Muscle layer of colon (tissue), 2 donors: Measurements from ENCODE around the gene TBCK.
A peak's percentile ranks its signal among the peaks of the same experiment; 100 is the strongest.

Experiments used
- H3K27ac ChIP-seq: one replicate; pipeline ENCODE4 v1.7.0; 2013; ENCODE audit warnings: low read depth, mild to moderate bottlenecking, low read length, moderate library complexity
- H3K27me3 ChIP-seq, 2 donors: one replicate each; pipeline ENCODE4 v1.7.0; 2013; ENCODE audit warnings: low read length in 2 of 2, mild to moderate bottlenecking in 2 of 2; ENCODE audit not compliant: insufficient read depth in 2 of 2, control insufficient read depth in 1 of 2
- H3K36me3 ChIP-seq: one replicate; pipeline ENCODE4 v1.7.0; 2013; ENCODE audit warnings: mild to moderate bottlenecking, low read length; ENCODE audit not compliant: insufficient read depth
- H3K4me1 ChIP-seq: one replicate; pipeline ENCODE4 v1.7.0; 2013; ENCODE audit warnings: mild to moderate bottlenecking, low read length; ENCODE audit not compliant: insufficient read depth
- H3K4me3 ChIP-seq, 2 donors: one replicate each; pipeline ENCODE4 v1.7.0; 2013; ENCODE audit warnings: low read length in 2 of 2, low read depth in 1 of 2, mild to moderate bottlenecking in 1 of 2, moderate library complexity in 1 of 2
- H3K9ac ChIP-seq: one replicate; pipeline ENCODE4 v1.7.0; 2013; ENCODE audit warnings: low read length
- H3K9me3 ChIP-seq: one replicate; pipeline ENCODE4 v1.7.0; 2013; ENCODE audit warnings: mild to moderate bottlenecking, low read length
- donor health status: abdominal sarcoma.
- donor health status: Adenocarcinoma of cecum.

TBCK gene

GRCh38 chr4:106315968-106316772 is at the start of gene TBCK, which contains the start of gene AIMP1:
Gene TBCK, minus strand, starts transcription at chr4:106316209. Its CDS starts 7,249 bp downstream, at chr4:106308960.
Gene AIMP1, plus strand, starts transcription at chr4:106316550. Its CDS starts 8,460 bp downstream, at chr4:106325010.
- Histone ChIP-seq H3K27me3 (no peaks in the 10 kb centered on the region), H3K36me3 (no peaks in the 10 kb centered on the region), H3K9ac (peak within 1 kb of the TSS; percentile 97), H3K27ac (peak within 1 kb of the TSS; percentile 85), H3K9me3 (no peaks in the 10 kb centered on the region), H3K4me3 (peak within 1 kb of the TSS; percentile 61 to 94), H3K4me1 (peaks cover 27% of the 10 kb centered on the region)

- Histone ChIP-seq H3K27ac (no peak overlapping the region), H3K4me1 (no peaks in the 10 kb centered on the region)
Observed at GRCh38 chr4:106365613-106366012, 49.6 kb upstream of the TBCK start.

DNA sequence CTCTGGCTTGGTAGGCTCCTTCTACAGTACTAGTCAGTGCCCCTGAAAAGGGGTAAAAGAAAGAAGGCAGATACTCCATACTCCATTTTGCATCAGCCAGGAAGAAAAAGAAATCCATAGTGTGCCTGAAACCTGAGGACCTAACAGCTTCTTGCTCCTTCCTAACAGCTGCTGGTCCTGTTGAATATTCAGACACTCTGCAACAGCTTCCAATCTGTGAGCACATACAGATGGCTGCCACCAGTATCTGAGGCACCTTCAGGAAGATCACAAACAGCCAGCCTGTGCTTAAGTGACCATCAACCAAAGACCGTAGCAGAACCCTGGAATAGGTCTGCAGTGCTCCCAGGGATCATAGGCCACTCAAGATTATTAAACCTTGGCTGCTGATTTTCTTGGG is 48.3 kb upstream of the TBCK start:
- no peak overlapping the region for H3K27ac ChIP-seq
- no peaks in the 10 kb centered on the region for H3K27me3 ChIP-seq
- H3K4me3 ChIP-seq: no peak overlapping the region
- no peak overlapping the region for H3K9ac ChIP-seq
- H3K9me3 ChIP-seq: no peaks in the 10 kb centered on the region
- H3K36me3 ChIP-seq: no peaks in the 10 kb centered on the region
- H3K4me1 ChIP-seq: no peaks in the 10 kb centered on the region

More at GRCh38 chr4:106365613-106366012, 49.6 kb upstream of the TBCK start:
- no peak overlapping the region for H3K9ac ChIP-seq
- H3K4me3 ChIP-seq: no peak overlapping the region
- H3K9me3 ChIP-seq: no peaks in the 10 kb centered on the region
- H3K36me3 ChIP-seq: no peaks in the 10 kb centered on the region
- H3K27me3 ChIP-seq: no peaks in the 10 kb centered on the region

DNA sequence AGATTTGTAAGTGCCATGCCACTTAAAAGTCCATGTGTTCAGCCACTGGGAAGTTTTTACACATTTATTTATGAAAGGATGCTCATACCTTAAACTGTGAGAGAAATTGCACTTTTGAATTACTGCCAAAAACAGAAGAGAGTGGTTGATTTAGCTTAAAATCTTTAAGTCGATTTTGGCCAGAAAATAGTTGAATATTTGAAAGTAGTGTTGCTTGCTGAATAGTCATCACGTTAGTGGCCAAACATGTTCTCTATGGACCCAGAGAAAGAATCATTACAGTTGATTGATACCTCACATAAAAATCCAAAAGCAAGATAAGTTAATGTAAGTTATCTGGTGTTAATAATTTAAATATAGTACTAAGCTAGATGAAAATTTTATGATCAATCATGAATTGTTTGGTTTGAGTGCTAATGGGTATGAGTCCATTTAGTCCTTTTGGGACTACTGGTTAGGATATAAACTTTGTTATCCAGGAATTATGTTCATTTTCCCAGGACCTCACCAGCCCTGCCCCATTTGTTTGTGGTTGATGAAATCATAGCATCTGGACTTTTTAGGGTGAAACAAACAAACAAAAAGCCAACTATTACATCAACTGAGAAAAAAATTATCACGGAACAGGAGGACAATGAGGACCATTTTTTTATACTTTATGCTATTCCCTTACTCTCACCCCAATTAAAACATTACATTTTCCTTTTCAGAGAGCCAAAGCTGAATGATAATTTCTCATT is 46.2 kb upstream of the TBCK start:
- Histone ChIP-seq H3K9me3 (no peaks in the 10 kb centered on the region), H3K27ac (no peak overlapping the region), H3K4me1 (no peaks in the 10 kb centered on the region), H3K9ac (no peak overlapping the region), H3K27me3 (no peaks in the 10 kb centered on the region), H3K4me3 (no peak overlapping the region), H3K36me3 (no peaks in the 10 kb centered on the region)

- H3K36me3 ChIP-seq: no peaks in the 10 kb centered on the region
- no peaks in the 10 kb centered on the region for H3K27me3 ChIP-seq
- no peak overlapping the region for H3K9ac ChIP-seq
- no peak overlapping the region for H3K4me3 ChIP-seq
- no peak overlapping the region for H3K27ac ChIP-seq
- no peaks in the 10 kb centered on the region for H3K4me1 ChIP-seq
- H3K9me3 ChIP-seq: no peaks in the 10 kb centered on the region
Observed at GRCh38 chr4:106358899-106359298, 42.9 kb upstream of the TBCK start.

GRCh38 chr4:106355193-106355592 is 39.2 kb upstream of the TBCK start:
- Histone ChIP-seq H3K9me3 (no peaks in the 10 kb centered on the region), H3K9ac (no peak overlapping the region), H3K4me1 (no peaks in the 10 kb centered on the region), H3K27ac (no peak overlapping the region), H3K27me3 (no peaks in the 10 kb centered on the region), H3K4me3 (no peak overlapping the region), H3K36me3 (peaks cover 8% of the 10 kb centered on the region)

GRCh38 chr4:106353786-106354185 is 37.8 kb upstream of the TBCK start:
- H3K36me3 ChIP-seq: peaks cover 8% of the 10 kb centered on the region
- H3K27ac ChIP-seq: no peak overlapping the region
- H3K9me3 ChIP-seq: no peaks in the 10 kb centered on the region
- no peaks in the 10 kb centered on the region for H3K27me3 ChIP-seq
- no peak overlapping the region for H3K9ac ChIP-seq
- H3K4me1 ChIP-seq: no peaks in the 10 kb centered on the region
- no peak overlapping the region for H3K4me3 ChIP-seq

DNA sequence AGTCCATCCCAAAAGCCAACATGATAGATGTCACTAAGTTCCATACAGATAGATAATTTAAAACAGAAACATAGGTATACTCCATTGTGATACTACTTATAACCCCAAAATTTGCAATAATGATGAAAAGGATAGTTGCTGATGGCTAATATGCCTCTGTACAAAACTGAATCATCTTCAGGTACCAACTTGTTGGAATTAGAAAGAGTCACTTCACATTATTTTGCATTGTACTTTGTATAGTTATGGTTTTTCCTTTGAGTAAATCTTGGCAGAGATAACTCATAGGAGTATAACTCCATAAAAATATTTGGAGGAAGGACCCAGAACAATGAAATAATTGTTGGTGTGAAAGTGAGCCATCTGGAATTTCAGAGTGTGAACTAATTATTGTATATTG is 35.0 kb upstream of the TBCK start:
- Histone ChIP-seq H3K36me3 (peaks cover 17% of the 10 kb centered on the region), H3K27ac (no peak overlapping the region), H3K9ac (no peak overlapping the region), H3K4me3 (no peak overlapping the region), H3K27me3 (no peaks in the 10 kb centered on the region), H3K4me1 (no peaks in the 10 kb centered on the region), H3K9me3 (no peaks in the 10 kb centered on the region)

- Histone ChIP-seq H3K27me3 (no peaks in the 10 kb centered on the region), H3K4me3 (no peak overlapping the region), H3K9me3 (no peaks in the 10 kb centered on the region), H3K36me3 (peaks cover 17% of the 10 kb centered on the region), H3K9ac (no peak overlapping the region), H3K27ac (no peak overlapping the region), H3K4me1 (peaks cover 6% of the 10 kb centered on the region)
Observed at GRCh38 chr4:106347167-106347566, 31.2 kb upstream of the TBCK start.

DNA sequence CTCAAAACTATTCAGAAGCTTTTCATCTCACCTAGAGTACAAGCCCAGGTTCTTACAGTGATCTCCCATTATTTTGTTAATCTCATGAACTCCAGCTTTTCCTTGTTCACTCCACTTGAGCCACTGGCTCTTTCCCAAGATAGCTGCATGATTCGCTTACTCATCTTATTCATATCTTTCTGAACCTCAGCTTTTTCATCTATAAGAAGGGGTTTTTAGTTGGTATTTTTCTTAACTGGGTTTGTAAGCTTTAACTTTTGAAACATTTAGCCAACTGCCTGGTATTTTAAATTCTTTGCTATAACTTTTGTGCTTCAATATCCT is 28.6 kb upstream of the TBCK start:
- H3K36me3 ChIP-seq: peaks cover 9% of the 10 kb centered on the region
- no peak overlapping the region for H3K27ac ChIP-seq

GRCh38 chr4:106343865-106344646 is 28.0 kb upstream of the TBCK start:
- H3K4me3 ChIP-seq: no peak overlapping the region
- peaks cover 9% of the 10 kb centered on the region for H3K36me3 ChIP-seq
- no peak overlapping the region for H3K27ac ChIP-seq
- no peaks in the 10 kb centered on the region for H3K27me3 ChIP-seq
- peaks cover 6% of the 10 kb centered on the region for H3K4me1 ChIP-seq
- no peaks in the 10 kb centered on the region for H3K9me3 ChIP-seq
- no peak overlapping the region for H3K9ac ChIP-seq

More for the DNA sequence above, 28.6 kb upstream of the TBCK start:
- no peaks in the 10 kb centered on the region for H3K9me3 ChIP-seq
- no peak overlapping the region for H3K4me3 ChIP-seq
- H3K9ac ChIP-seq: no peak overlapping the region
- no peaks in the 10 kb centered on the region for H3K27me3 ChIP-seq
- peaks cover 6% of the 10 kb centered on the region for H3K4me1 ChIP-seq
